ENCODE results near the gene PRMT1. TPM values are rescaled to one million over a fixed set of nuclear protein-coding genes. Genes with fewer than 3 reads are reported as not detected.

Gene PRMT1
- total RNA-seq, 1 donor from 2014 or later = 462 TPM

DNA sequence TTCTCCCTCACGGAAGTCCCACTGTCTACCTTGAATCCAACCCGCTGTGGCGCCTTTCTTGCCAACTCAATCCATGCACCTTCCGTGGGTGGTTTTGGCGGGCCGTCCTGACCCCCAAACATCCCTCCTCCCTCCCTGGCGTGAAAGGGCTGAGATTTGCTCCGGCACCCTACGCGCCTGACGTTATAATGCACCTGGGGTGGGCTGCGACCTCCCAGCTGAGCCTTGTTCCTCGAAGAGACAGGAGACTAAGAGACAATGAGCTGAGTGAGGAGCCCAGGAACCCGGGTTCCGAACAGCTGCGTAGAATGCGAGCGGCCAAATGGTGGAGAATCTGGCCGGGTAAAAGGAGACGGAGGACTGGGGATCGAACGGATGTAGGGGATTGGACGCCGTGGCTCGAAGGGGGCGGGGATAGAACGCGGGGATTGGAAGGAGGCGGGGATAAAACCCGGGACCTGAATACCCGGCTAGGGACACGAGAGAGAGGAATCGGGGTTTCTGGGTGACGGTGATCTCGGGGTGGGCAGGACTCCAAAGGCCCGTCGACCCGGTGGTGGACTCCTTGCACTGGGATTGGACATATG is 13.7 kb downstream of the PRMT1 start, which contains the start of gene CPT1C:
Gene CPT1C (plus strand): TSS at position 461 of the 587 bp plus-strand sequence. CDS start 1,137 bp downstream, outside the sequence.
- Mint-ChIP-seq H3K36me3 (ENCODE audit: low read depth) (peaks cover 19% of the 10 kb centered on the region), H3K9me3 (no peaks in the 10 kb centered on the region), H3K4me3 (peak within 1 kb of the TSS; percentile 77), H3K4me1 (ENCODE audit: low read depth) (peaks cover 19% of the 10 kb centered on the region), H3K27ac (peak within 1 kb of the TSS; percentile 70), H3K27me3 (ENCODE audit: insufficient read depth) (peaks cover 14% of the 10 kb centered on the region)
- intact Hi-C loops (cut with micrococcal nuclease) = no loop called here
- no peak for DNase-seq (ENCODE audit: low spot score)

DNA sequence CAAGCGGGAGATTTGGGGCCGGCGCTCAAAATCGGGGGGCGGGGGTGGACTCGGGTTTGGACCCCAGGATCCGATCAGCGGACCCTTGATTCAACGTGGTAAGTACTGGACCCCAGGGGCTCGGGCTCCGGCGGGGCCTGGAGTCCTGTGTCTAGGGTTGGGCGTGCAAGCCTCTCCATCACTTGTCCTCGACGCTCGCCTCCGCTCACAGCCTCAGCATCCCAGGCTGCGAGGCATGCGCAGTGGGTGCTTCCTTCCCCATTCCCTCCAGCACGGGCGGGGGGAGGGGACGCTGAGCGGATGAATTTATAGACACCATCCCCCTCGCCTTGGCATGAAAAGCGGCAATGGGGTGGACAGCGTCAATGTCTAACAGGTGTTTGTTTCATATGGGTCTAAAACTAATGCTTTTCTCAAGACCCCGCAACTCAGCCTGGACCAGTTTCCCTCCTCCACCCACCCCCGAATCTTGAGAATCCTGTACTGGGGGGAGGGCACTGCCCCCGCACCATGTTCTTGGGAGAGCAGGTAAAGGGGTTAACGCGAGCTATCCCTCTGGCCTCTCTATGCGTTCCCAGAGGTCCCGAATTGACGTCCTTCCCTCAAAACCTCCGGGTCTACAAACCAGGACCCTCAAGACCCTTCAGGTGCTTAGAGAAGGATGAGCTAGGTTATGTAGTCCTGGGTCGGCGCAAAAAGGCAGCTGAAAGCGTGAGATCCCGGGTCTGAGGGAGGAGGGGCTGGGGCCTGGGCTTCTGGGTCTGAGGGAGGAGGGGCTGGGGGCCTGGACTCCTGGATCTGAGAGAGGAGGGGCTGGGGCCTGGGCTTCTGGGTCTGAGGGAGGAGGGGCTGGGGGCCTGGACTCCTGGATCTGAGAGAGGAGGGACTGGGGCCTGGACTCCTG is 14.4 kb downstream of the PRMT1 start:
- H3K27me3 Mint-ChIP-seq (ENCODE audit: insufficient read depth) = peaks cover 14% of the 10 kb centered on the region
- H3K4me1 Mint-ChIP-seq (ENCODE audit: low read depth) = peaks cover 19% of the 10 kb centered on the region
- H3K36me3 Mint-ChIP-seq (ENCODE audit: low read depth) = peaks cover 18% of the 10 kb centered on the region
- intact Hi-C loops (cut with micrococcal nuclease) = no loop called here
- H3K9me3 Mint-ChIP-seq = no peaks in the 10 kb centered on the region
- no peak overlapping the region for H3K27ac Mint-ChIP-seq
- H3K4me3 Mint-ChIP-seq = peak overlapping the region; percentile 77
- no peak for DNase-seq (ENCODE audit: low spot score)

DNA sequence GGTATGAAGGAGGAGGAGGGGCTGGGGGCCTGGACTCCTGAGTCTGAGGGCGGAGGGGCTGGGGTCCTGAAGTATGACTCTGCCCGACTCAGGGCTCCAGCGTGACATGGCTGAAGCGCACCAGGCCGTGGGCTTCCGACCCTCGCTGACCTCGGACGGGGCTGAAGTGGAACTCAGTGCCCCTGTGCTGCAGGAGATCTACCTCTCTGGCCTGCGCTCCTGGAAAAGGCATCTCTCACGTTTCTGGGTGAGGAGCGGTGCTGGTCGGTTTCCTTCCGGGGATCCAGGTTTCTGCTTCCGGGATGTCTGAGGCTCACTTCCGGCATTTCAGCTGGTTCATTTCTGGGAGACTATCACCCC is 15.1 kb downstream of the PRMT1 start:
- DNase-seq (ENCODE audit: low spot score) = no peak
- Mint-ChIP-seq H3K27me3 (ENCODE audit: insufficient read depth) (peaks cover 14% of the 10 kb centered on the region), H3K4me1 (ENCODE audit: low read depth) (peaks cover 19% of the 10 kb centered on the region), H3K4me3 (no peak overlapping the region), H3K9me3 (no peaks in the 10 kb centered on the region), H3K36me3 (ENCODE audit: low read depth) (peaks cover 14% of the 10 kb centered on the region), H3K27ac (no peak overlapping the region)
- intact Hi-C loops (cut with micrococcal nuclease) = no loop called here

DNA sequence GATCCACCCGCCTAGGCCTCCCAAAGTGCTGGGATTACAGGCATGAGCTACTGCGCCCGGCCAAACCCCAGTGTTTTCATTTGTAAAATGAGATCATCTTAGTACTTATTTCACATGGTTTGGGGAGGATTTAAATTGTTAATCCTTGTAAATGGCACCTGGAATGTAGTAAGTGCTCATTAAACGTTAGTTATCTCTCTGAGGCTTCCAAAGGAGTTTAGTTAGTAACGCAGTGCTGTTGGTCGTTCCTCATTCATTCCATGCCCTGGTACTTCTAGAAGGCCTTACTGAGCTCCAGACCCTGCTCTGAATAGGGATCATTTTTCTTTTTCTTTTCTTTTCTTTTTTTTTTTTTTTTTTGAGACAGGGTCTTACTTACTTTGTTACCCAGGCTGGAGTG is 19.0 kb downstream of the PRMT1 start:
- Mint-ChIP-seq H3K9me3 (no peaks in the 10 kb centered on the region), H3K27ac (no peak overlapping the region), H3K27me3 (ENCODE audit: insufficient read depth) (peaks cover 6% of the 10 kb centered on the region), H3K36me3 (ENCODE audit: low read depth) (no peaks in the 10 kb centered on the region), H3K4me3 (no peak overlapping the region), H3K4me1 (ENCODE audit: low read depth) (peaks cover 4% of the 10 kb centered on the region)
- no peak for DNase-seq (ENCODE audit: low spot score)
- intact Hi-C loops (cut with micrococcal nuclease) = no loop called here

DNA sequence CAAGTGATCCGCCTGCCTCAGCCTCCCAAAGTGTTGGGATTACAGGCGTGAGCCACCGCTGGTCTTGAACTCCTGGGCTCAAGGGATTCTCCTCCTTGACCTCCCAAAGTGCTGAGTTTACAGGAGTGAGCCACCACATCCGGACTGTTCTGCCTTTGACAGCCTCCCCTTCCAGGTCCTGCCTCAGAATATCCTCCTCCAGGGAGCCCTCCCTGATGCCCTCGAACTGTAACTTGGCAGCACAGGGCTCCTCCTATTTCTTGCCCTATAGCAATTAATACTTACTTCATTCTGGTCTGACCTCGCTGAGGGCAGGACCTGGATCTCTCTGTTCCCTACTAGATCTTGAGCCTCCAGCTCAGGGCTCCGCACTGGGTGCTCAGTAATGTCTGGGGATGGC is 19.8 kb downstream of the PRMT1 start:
- Mint-ChIP-seq H3K27ac (no peak overlapping the region), H3K4me1 (ENCODE audit: low read depth) (no peaks in the 10 kb centered on the region), H3K9me3 (no peaks in the 10 kb centered on the region), H3K27me3 (ENCODE audit: insufficient read depth) (peaks cover 6% of the 10 kb centered on the region), H3K4me3 (no peak overlapping the region), H3K36me3 (ENCODE audit: low read depth) (no peaks in the 10 kb centered on the region)
- intact Hi-C loops (cut with micrococcal nuclease) = no loop called here
- no peak for DNase-seq (ENCODE audit: low spot score)

DNA sequence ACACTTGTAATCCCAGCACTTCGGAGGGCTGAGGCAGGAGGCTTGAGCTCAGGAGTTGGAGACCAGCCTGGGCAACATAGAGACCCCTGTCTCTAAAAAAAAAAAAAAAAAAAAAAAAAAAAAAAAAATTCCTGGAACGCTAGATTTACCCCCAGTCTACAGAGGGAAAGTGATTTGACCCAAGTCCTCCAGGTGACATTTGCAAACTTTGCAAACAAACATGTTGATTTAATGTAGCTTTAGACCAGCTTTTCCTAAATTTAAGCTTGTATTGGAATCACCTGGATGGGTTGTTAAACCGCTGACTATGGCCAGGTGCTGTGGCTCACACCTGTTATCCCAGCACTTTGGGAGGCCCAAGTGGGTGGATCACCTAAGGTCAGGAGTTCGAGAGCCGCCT is 22.3 kb downstream of the PRMT1 start:
- H3K9me3 Mint-ChIP-seq = no peaks in the 10 kb centered on the region
- no peak overlapping the region for H3K27ac Mint-ChIP-seq
- peaks cover 5% of the 10 kb centered on the region for H3K27me3 Mint-ChIP-seq (ENCODE audit: insufficient read depth)
- intact Hi-C loops (cut with micrococcal nuclease) = no loop called here
- no peaks in the 10 kb centered on the region for H3K36me3 Mint-ChIP-seq (ENCODE audit: low read depth)
- DNase-seq (ENCODE audit: low spot score) = no peak
- no peaks in the 10 kb centered on the region for H3K4me1 Mint-ChIP-seq (ENCODE audit: low read depth)
- no peak overlapping the region for H3K4me3 Mint-ChIP-seq

DNA sequence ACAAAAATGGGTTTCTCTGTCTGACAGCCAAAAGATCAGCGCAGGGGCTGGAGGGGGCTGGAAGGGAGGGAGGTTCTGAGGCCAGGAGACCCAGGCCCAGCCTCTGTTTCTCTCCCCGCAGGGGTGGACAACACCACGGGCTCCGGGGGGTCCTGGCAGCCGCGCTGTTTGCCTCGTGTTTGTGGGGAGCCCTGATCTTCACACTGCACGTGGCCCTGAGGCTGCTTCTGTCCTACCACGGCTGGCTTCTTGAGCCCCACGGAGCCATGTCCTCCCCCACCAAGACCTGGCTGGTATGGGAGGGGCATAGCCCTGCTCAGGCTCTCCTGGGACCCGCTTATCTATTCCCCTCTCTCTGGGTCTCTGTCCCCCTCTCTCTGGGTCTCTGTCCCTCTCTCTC is 23.5 kb downstream of the PRMT1 start:
- Mint-ChIP-seq H3K4me1 (ENCODE audit: low read depth) (no peaks in the 10 kb centered on the region), H3K36me3 (ENCODE audit: low read depth) (no peaks in the 10 kb centered on the region), H3K4me3 (no peak overlapping the region), H3K27me3 (ENCODE audit: insufficient read depth) (peaks cover 5% of the 10 kb centered on the region), H3K27ac (no peak overlapping the region), H3K9me3 (no peaks in the 10 kb centered on the region)
- no peak for DNase-seq (ENCODE audit: low spot score)
- intact Hi-C loops (cut with micrococcal nuclease) = no loop called here

DNA sequence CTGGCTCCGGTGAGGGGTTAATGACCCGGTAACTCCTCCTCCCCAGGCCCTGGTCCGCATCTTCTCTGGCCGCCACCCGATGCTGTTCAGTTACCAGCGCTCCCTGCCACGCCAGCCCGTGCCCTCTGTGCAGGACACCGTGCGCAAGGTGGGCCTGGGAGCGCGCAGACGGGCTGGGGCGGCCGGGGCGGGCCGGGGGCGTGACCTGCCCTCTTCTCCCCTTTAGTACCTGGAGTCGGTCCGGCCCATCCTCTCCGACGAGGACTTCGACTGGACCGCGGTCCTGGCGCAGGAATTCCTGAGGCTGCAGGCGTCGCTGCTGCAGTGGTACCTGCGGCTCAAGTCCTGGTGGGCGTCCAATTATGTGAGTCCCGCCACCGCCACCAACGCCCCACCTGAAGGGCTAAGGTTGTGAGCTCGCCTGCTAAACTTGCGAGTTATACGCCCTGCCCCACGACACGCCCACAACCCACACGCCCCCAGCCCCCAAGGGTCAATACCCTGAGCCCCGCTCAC is 24.3 kb downstream of the PRMT1 start:
- intact Hi-C loops (cut with micrococcal nuclease) = no loop called here
- DNase-seq (ENCODE audit: low spot score) = no peak
- Mint-ChIP-seq H3K4me3 (no peak overlapping the region), H3K27ac (no peak overlapping the region), H3K9me3 (no peaks in the 10 kb centered on the region), H3K4me1 (ENCODE audit: low read depth) (no peaks in the 10 kb centered on the region), H3K27me3 (ENCODE audit: insufficient read depth) (peaks cover 6% of the 10 kb centered on the region), H3K36me3 (ENCODE audit: low read depth) (no peaks in the 10 kb centered on the region)

DNA sequence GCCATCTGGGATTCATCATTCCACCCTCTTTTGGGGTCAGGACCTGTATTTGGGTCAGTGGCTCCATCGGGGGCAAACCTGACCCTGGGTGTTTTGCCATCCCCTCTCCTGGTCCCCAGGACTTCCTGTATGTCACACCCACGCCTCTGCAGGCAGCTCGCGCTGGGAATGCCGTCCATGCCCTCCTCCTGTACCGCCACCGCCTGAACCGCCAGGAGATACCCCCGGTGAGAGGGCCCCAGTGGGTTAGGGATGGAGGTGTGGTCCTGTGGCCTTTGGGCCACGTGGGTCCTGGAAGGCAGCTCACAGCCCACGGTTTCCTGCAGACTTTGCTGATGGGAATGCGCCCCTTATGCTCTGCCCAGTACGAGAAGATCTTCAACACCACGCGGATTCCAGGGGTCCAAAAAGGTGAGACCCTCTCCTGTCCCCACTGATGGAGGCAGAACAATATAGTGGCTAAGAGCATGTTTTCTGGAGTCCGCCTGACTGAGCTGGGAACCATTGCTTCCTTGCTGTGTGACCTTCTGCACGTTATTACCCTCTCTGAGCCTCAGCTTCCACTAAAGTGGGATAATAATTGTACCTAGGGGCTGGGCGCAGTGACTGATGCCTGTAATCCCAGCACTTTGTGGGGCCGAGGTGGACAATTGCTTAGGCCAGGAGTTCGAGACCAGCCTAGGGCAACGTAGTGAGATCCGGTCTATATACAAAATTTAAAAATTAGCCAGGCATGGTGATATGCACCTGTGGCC is 28.0 kb downstream of the PRMT1 start:
- H3K27ac Mint-ChIP-seq = no peak overlapping the region
- no peak for DNase-seq (ENCODE audit: low spot score)
- H3K4me1 Mint-ChIP-seq (ENCODE audit: low read depth) = no peaks in the 10 kb centered on the region
- no peaks in the 10 kb centered on the region for H3K9me3 Mint-ChIP-seq
- H3K27me3 Mint-ChIP-seq (ENCODE audit: insufficient read depth) = peaks cover 6% of the 10 kb centered on the region
- H3K4me3 Mint-ChIP-seq = no peak overlapping the region
- intact Hi-C loops (cut with micrococcal nuclease) = no loop called here
- no peaks in the 10 kb centered on the region for H3K36me3 Mint-ChIP-seq (ENCODE audit: low read depth)

DNA sequence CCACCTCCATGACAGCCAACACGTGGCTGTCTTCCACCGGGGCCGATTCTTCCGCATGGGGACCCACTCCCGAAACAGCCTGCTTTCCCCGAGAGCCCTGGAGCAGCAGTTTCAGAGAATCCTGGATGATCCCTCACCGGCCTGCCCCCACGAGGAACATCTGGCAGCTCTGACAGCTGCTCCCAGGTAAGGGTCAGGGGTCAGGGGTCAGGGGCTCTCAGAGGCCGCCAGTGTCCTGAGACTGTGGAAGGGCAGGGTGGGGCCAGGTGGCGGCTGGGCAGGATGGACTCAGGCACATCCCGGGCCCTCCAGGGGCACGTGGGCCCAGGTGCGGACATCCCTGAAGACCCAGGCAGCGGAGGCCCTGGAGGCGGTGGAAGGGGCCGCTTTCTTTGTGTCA is 28.8 kb downstream of the PRMT1 start:
- Mint-ChIP-seq H3K9me3 (no peaks in the 10 kb centered on the region), H3K27ac (no peak overlapping the region), H3K4me1 (ENCODE audit: low read depth) (no peaks in the 10 kb centered on the region), H3K4me3 (no peak overlapping the region), H3K36me3 (ENCODE audit: low read depth) (no peaks in the 10 kb centered on the region), H3K27me3 (ENCODE audit: insufficient read depth) (peaks cover 4% of the 10 kb centered on the region)
- DNase-seq (ENCODE audit: low spot score) = no peak
- intact Hi-C loops (cut with micrococcal nuclease) = no loop called here

DNA sequence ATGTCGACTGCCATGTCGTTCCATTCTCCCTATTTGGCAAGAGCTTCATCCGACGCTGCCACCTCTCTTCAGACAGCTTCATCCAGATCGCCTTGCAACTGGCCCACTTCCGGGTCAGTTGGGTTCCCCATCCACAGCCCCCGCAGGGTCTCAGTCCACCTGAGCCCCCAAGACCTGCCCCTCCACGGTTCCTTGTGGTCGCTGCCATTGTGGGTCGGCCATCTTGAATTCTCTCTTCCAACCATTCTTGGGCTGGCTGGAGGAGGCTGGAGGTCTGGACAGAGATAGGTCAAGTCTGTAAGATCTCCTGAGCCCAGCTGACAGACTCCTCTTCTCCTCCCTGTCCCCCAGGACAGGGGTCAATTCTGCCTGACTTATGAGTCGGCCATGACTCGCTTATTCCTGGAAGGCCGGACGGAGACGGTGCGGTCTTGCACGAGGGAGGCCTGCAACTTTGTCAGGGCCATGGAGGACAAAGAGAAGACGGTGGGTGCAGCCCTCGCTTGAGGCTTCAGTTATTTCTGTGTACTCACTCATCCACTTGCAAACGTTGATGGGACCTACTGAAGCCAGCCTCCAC is 33.4 kb downstream of the PRMT1 start:
- Mint-ChIP-seq H3K27me3 (ENCODE audit: insufficient read depth) (peaks cover 1% of the 10 kb centered on the region), H3K36me3 (ENCODE audit: low read depth) (no peaks in the 10 kb centered on the region), H3K4me1 (ENCODE audit: low read depth) (no peaks in the 10 kb centered on the region), H3K9me3 (no peaks in the 10 kb centered on the region), H3K27ac (no peak overlapping the region), H3K4me3 (no peak overlapping the region)
- no peak for DNase-seq (ENCODE audit: low spot score)
- intact Hi-C loops (cut with micrococcal nuclease) = no loop called here

DNA sequence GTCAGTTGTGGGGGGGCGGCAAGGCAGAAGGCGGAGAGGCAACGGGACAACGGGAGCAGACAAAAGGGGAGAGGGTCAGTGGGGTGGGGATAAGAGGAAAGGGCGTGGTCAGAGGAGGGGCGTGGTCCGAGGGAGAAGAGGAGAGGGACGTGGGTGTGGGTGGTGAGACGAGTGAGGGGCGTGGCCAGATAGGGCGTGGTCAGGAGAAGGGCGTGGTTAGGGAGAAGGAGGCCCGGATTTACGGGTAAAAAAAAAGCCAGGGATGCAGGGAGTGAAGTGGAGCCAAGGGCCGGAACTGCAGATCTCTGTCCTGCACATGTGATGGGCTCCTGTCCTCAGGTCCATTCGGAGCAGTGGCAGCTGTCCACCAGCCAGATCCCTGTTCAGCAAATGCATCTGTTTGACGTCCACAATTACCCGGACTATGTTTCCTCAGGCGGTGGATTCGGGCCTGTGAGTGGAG is 35.4 kb downstream of the PRMT1 start:
- peaks cover 1% of the 10 kb centered on the region for H3K36me3 Mint-ChIP-seq (ENCODE audit: low read depth)
- H3K9me3 Mint-ChIP-seq = no peaks in the 10 kb centered on the region
- DNase-seq (ENCODE audit: low spot score) = no peak
- no peak overlapping the region for H3K27ac Mint-ChIP-seq
- no peaks in the 10 kb centered on the region for H3K27me3 Mint-ChIP-seq (ENCODE audit: insufficient read depth)
- intact Hi-C loops (cut with micrococcal nuclease) = no loop called here
- peaks cover 3% of the 10 kb centered on the region for H3K4me1 Mint-ChIP-seq (ENCODE audit: low read depth)
- no peak overlapping the region for H3K4me3 Mint-ChIP-seq
